NCI-H2081 (cell line): ENCODE measurements around the gene EEF1A1.
A peak's percentile ranks its signal among the peaks of the same experiment; 100 is the strongest.
"Not testable (repeated sequence)": the region's sequence is repeated elsewhere in the genome, so short reads cannot be mapped to it uniquely, and the experiment has no call there.

ENCODE experiments used
- DNase-seq, 2 experiments: peaks; one replicate each; lab custom pipeline; 2025; lab: John Stamatoyannopoulos, UW

The EEF1A1 gene

DNA sequence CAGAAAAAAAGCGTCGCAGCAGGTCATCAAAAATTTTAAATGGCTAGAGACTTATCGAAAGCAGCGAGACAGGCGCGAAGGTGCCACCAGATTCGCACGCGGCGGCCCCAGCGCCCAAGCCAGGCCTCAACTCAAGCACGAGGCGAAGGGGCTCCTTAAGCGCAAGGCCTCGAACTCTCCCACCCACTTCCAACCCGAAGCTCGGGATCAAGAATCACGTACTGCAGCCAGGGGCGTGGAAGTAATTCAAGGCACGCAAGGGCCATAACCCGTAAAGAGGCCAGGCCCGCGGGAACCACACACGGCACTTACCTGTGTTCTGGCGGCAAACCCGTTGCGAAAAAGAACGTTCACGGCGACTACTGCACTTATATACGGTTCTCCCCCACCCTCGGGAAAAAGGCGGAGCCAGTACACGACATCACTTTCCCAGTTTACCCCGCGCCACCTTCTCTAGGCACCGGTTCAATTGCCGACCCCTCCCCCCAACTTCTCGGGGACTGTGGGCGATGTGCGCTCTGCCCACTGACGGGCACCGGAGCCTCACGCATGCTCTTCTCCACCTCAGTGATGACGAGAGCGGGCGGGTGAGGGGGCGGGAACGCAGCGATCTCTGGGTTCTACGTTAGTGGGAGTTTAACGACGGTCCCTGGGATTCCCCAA lies at the start of gene EEF1A1:
Gene EEF1A1 (minus strand): TSS at position 345 of the 663 bp plus-strand sequence. CDS start 1,006 bp downstream, outside the sequence.
- DNase-seq, result peak; percentile 99

DNA sequence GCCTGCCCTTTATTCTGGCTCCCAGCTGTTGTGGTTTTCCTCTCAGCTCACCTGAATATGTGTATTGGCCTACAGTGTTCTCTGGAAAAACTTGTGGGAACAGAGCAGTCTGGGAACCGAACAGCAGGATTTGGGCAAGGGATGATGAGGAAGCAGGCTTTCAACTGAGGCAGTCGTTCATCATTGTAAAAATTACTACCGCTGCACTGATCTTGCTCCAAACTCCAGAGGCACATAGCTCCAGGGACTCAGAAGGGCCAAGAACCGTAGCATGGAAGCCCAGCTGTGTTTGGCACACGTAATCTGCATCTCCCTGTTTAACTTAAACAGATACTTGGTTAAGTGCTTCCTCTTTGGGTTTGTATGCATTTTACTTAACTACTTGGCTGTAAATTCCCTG lies 48.3 kb upstream of the EEF1A1 start:
- DNase-seq, result no peak

DNA sequence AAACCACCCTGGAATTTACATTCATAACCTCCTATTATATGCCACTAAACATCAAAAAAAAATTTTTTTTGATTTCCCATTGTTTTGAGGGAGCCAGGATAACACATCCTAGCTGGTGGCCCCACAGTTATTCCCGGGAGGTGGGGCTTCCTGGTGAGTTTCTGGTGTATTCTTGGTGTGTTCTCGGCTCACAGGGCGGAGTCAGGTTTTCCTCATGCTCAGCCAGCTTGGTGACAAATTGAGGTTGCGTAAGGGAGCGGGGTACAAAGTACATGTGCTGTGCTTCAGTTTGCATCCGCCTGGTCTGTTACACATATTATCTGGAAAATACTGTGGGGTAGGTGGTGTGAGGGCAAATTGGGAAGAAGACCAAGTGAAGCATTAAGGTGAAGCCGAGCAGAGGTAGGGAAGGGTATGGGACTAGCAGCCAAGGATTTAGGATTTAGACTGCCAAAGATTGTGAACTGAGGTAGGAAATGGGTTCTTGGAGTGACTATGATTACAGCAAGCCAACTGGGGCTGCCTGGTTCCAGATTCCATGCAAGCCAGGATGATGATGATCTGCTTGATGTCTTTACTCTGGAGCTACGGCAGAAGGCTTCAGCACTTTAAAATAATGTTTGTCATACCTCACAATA lies 46.2 kb upstream of the EEF1A1 start:
- DNase-seq, result no peak

DNA sequence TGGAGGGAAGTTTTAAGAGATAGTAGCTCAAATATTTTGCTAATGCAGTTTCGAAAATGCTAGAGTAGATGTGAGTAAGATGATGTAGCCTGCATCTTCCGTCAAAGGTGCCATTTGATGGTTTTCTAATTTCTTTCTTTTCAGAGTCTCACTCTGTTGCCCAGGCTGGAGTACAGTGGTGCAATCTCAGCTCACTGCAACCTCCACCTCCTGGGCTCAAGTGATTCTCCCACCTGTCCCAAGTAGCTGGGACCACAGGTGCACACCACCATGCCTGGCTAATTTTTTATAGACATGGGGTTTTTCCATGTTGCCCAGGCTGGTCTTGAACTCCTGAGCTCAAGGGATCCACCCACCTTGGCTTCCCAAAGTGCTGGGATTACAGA lies 45.6 kb upstream of the EEF1A1 start:
- DNase-seq, result not testable (repeated sequence)

DNA sequence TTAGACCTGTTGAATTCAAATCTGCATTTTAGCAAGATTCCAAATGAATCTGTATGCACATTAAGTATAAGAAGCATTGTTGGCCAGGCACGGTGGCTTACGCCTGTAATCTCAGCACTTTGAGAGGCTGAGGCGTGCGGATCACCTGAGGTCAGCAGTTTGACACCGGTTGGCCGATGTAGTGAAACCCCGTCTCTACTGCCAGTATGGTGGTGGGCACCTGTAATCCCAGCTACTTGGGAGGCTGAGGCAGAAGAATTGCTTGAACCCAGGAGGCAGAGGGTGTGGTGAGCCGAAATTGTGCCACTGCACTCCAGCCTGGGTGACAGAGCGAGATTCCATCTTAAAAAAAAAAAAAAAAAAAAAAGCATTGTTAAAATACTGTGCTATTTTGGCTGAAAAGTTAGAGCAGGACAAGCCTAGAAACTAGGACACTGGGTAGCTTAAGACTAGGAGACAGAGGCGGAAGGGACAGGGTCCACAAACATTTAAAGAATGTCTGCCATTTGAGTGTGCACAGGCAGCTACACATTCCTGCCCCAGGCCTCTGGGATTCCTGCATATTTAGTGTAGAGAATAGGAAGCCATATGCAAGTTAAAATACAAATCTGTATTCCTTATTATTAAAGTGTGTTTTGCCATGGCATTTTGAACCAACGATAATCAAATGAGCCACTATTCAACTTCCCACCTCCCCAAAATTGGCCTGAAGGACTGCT lies 45.1 kb upstream of the EEF1A1 start:
- DNase-seq, result no peak

DNA sequence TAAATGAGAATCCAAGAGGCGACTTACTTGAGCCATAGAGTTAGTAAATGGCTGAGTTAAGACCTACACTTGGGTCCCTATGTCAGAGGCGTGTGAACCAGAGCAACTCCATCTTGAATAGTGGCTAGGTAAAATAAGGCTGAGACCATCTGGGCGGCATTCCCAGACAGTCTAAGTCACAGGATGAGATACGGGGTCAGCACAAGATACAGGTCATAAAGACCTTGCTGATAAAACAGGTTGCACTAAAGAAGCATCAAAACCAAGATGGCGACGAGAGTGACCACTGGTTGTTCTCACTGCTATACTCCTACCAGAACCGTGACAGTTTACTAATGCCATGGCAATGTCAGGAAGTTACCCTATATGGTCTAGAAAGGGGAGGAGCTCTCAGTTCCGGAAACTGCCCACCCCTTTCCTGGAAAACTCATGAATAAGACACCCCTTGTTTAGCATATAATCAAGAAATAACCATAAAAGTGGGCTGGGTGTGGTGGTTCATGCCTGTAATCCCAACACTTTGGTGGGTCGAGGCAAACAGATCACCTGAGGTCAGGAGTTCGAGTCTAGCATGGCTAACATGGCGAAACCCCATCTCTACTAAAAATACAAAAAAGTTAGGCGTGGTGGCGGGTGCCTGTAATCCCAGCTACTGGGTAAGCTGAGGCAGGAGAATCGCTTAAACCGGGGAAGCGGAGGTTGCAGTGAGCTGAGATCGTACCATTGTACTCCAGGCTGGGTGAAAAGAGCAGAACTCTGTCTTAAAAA lies 43.9 kb upstream of the EEF1A1 start:
- no peak for DNase-seq

DNA sequence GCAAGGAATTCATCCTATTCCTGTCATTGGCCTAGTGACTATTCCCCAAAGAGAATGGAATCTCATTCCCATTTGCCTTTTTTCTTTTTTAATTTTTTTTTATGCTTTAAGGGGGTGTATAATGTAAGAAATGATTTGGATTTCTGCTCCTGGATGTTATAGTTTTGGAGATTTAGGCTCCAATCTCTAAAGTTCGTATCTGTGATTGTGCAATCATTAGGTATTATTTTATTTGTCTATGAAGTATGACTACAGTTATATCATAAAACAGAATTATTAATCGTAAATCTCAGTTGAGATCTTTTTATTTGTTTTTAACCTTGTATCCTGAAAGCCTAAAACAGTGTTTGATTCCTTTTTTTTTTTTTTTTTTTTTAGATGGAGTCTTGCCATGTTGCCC lies 41.7 kb upstream of the EEF1A1 start:
- DNase-seq, result no peak

DNA sequence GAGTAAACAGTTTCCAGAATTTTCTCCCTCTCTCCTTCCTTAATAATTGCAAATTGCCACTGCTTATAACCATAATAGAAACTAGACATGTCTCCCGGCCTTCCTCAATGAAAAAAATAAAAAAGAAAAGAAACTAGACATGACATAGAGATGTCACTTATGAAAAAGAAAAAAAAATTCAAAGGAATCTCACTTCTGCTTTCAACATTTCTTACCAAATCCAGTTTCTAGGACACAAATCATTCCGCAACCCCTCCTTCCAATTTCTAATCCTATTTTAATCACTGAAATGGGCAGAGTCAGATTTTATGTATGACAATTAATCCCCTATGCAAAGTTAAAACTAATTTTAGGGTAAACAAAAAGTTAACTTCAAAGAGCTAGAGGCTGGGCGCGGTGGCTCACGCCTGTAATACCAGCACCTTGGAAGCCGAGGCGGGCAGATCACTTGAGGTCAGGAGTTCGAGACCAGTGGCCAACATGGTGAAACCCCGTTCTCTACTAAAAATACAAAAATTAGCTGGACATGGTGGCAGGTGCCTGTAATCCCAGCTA lies 40.1 kb upstream of the EEF1A1 start:
- DNase-seq, result no peak

DNA sequence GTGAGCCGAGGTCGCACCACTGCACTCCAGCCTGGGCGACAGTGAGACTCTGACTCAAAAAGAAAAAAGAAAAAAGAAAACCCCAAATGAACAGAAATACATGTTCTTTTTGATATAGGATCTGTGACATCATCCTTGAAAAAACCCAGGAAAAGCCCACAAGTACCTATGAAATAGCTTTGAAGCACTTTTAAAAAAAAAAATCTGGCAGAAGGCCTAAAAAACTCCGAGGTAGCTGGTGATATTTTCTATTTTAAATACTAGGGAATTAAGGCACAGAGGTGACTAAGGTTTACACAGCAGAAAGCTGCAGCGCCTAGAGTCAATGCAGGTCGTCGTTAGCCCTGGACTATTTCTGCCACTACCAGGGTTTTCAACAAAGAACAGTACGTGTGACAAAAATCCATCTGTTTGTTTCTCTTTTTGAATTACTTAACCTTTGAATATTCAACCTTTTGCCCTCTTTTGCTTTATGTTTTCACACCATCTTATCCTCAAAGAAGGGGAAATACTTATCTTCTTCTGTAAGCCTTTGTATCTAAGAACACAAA lies 39.4 kb upstream of the EEF1A1 start:
- DNase-seq, result peak in 1 of 2 experiments; percentile 13

DNA sequence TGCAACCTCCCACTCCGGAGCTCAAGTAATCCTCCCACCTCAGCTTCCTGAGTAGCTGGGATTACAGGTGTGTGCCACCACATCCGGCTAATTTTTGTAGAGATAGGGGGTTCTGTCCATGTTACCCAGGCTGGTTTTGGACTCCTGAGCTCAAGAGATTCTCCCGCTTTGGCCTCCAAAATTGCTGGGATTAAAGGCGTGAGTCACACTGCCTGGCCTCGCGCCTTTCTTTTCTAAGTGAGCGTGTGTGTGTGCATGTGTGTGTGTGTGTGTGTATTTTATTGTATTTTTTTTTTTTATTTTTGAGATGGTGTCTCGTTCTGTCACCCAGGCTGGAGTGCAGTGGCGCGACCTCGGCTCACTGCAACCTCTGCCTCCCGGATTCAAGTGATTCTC lies 38.6 kb upstream of the EEF1A1 start:
- not testable (repeated sequence) for DNase-seq

DNA sequence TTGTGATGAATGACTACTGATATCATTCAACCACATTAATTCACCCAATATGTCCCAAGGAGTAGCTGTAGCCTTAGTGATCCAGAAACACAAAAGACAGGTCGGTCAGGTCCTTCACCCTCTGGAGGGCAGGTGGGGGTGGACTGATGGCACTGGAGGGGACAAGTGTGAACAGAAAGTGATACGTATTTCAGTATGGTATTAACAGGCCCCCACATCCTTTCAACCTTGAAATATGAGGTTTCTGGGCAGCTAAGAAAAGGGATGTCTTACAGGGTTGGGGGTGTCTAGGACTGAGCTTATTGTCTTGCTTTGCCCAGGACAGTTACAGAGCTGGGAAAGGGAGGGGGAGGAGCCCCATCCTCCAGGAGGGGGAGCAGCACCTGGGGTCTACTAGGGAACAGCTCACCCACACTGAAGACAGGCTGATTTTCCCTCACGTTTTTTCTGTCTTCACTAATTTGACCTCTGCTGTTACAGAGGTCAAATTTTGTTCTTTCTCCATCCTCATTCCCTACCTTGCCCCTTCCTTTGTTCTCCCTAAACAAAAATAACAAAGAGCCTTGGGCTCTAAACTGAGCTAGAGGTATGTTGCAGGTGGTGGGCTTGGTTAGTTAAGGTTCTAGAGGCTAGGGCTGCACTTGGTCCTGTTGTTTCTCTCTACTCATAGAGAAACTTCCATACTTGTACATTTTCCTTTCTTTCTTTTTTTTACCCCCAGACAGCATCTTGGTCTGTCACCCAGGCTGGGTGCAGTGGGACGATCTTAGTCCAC lies 38.0 kb upstream of the EEF1A1 start:
- no peak for DNase-seq

DNA sequence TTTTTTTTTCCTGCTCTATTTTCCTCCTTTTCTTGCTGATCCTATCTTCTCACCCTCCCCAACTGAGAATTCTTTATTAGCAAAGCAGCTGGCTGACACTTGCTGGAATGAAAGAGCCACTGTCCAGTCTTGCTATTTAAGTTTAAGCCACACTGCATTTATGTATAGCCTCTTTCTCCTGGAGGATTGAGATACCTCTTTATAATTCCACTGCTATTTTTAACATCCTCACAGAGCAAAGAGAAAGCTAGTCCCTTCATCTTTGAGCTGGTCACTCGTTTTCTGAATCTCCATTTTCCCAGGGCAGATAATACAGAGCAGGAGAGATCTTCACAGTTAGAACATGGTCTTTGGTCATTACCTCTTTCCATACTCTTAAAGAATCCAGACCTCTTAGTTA lies 36.0 kb upstream of the EEF1A1 start:
- no peak for DNase-seq

DNA sequence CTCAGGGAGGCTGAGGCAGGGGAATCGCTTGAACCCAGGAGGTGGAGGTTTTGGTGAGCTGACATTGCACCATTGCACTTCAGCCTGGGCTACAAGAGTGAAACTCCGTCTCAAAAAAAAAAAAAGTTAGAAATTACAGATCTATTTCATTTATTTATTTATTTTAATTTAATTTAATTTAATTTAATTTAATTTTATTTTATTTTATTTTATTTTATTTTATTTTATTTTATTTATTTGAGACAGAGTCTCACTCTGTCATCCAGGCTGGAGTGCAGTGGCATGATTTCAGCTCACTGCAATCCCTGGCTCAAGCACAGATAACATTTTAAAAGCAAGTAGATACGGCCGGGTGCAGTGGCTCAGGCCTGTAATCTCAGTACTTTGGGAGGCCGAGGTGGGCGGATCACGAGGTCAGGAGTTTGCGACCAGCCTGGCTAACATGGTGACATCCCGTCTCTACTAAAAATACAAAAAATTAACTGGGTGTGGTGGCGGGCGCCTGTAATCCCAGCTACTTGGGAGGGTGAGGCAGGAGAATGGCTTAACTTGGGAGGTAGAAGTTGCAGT lies 34.6 kb upstream of the EEF1A1 start:
- DNase-seq, result not testable (repeated sequence)

DNA sequence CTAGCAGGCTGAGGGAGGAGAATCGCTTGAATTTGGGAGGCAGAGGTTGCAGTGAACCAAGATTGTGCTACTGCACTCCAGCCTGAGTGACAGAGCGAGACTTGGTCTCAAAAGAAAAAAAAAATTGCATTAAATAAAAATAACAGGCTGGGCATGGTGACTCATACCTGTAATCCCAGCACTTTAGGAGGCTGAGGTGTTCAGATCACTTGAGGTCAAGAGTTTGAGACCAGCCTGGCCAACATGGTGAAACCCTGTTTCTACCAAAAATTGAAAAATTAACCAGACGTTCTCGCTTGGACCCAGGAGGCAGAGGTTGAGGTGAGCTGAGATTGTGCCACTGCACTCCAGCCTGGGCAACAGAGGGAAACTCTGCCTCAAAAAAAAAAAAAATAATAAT lies 30.3 kb upstream of the EEF1A1 start:
- not testable (repeated sequence) for DNase-seq

DNA sequence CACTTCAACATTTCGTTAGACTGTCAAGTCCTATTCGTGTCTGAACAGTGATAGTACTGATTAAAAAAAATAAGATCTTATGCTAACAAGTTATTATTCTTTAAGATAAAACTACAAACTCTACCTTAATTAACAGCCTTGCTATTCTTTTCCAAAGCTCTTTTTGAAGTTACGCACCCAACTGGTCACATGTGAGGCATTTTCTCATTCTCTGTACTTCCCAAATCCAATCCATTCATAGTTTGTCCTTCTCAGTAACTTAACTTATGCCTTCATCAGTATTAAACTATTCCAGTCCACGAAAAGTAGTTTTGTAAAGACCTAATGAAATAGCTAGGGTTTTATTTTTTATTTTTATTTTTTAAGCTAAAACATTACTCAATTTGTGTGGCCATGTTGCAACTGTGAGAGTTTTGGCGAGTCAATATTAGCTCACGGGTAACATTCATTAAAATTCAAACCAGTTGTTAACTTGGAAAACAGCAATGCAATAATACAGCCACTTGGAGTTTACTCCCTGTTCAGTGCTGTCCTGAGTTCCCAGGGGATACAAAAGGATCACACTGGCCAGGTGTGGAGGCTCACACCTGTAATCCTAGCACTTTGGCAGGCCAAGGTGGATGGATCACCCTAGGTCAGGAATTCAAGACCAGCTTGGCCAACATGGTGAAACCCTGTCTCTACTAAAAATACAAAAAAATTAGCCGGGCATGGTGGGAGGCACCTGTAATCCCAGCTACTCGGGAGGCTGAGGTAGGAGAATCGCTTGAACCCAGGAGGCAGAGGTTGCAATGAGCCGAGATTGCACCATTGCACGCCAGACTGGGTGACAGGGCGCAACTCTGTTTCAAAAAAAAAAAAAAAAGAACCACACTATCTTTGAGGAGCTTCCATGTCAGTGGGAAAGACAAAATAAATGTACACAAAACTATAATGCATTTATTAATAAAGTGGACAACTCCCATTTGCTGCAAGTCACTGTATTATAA lies 27.9 kb upstream of the EEF1A1 start:
- DNase-seq, result no peak

DNA sequence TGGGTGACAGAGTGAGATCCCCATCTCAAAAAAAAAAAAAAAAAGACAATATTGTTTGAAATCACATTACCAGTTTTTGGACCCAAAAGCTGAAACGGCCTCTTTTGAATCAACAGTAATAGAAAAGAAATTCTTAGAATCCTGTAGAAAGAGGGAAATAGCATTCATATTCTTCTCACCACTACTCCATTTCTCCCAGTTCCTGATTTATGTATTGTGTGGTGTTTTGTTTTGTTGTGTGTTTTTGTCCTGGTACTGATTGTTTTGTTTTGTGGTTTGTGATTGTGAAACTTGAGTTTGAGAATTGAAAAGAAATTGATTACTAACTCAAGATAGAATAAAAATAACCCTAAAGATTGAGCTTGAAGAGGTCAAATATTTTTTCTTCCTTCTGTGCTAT lies 26.2 kb upstream of the EEF1A1 start:
- no peak for DNase-seq

DNA sequence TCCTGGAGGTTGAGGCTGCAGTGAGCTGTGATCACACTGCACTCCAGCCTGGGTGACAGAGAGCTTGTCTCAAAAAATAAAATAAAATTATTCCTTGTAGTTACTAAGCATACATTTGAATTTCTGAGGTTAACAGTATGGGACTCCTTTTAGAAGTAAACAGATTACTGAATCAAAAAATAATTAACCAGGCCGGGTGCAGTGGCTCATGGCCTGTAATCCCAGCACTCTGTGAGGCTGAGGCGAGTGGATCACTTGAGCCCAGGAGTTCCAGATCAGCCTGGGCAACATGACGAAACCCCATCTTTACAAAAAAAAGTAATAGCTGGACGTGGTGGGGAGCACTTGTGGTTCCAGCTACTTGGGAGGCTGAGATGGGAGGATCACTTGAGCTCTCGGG lies 22.1 kb upstream of the EEF1A1 start:
- no peak for DNase-seq

DNA sequence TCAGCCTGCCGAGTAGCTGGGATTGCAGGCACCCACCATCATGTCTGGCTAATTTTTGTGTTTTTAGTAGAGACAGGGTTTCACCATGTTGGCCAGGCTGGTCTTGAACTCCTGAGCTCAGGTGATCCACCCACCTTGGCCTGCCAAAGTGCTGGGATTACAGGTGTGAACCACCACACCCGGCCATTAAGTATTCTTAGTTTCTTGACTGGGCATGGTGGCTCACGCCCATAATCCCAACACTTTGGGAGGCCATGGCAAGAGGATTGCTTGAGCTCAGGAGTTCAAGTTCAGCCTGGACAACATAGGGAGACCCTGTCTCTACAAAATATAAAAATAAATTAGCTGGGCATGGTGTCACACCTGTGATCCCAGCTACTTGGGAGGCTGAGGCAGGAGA lies 21.6 kb upstream of the EEF1A1 start:
- DNase-seq, result not testable (repeated sequence)

DNA sequence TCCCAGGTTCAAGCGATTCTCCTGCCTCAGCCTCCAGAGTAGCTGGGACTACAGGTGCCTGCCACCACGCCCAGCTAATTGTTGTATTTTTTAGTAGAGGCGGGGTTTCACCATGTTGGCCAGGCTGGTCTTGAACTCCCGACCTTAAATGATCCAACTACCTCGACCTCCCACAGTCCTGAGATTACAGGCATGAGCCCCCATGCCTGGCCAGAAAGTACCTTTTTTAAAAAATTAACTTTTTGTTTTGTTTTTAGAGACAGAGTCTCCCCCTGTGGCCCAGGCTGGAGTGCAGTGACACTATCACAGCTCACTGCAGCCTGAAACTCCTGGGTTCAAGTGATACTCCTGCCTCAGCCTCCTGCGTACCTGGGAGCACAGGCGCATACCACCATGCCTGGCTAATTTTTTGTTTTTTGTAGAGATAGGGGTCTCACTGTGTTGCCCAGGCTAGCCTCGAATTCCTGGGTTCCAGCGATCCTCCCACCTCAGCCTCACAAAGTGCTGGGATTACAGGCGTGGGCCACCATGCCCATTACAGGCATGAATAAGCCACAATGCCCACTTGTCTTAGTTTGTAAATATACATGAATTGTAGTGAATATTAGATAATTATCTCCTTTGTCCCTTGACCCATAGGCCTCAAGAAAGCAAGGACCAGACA lies 17.4 kb upstream of the EEF1A1 start:
- no peak for DNase-seq
